ENCODE measurements around the gene GPBP1. TPM values are rescaled to one million over a fixed set of nuclear protein-coding genes. Genes with fewer than 3 reads are reported as not detected.

GPBP1 gene
- total and polyA plus RNA-seq, 2 experiments from 2014 or later, result 65.3 to 85.9 TPM

DNA sequence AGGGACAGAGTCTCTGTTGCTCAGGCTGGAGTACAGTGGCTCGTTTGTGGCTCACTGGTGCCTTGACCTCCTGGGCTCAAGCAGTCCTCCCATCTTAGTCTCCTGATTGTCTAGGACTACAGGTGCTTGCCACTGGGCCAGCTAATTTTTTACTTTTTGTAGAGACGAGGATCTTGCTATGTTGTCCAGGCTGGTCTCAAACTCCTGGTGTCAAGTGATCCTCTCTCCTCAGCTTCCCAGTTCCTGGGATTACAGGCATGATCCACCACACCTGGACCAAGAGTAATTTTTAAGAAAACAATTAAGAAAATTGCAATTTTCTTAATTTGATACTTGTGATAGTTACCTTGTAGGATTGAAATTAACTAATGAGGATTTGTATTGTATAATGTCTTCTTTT is 73.9 kb downstream of the GPBP1 start:
- TF ChIP-seq, protein P1, sequence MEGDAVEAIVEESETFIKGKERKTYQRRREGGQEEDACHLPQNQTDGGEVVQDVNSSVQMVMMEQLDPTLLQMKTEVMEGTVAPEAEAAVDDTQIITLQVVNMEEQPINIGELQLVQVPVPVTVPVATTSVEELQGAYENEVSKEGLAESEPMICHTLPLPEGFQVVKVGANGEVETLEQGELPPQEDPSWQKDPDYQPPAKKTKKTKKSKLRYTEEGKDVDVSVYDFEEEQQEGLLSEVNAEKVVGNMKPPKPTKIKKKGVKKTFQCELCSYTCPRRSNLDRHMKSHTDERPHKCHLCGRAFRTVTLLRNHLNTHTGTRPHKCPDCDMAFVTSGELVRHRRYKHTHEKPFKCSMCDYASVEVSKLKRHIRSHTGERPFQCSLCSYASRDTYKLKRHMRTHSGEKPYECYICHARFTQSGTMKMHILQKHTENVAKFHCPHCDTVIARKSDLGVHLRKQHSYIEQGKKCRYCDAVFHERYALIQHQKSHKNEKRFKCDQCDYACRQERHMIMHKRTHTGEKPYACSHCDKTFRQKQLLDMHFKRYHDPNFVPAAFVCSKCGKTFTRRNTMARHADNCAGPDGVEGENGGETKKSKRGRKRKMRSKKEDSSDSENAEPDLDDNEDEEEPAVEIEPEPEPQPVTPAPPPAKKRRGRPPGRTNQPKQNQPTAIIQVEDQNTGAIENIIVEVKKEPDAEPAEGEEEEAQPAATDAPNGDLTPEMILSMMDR (IDR thresholded peaks at IDR 0.05; ENCODE audit: low read depth, low read length), result no peak
- no peaks in the 10 kb centered on the region for H3K4me1 ChIP-seq (ENCODE audit: low read depth)
- DNase-seq (ENCODE audit: low read depth in 1 of 2, low spot score in 1 of 2), result no peak
- no peak overlapping the region for H3K4me3 ChIP-seq
- no peaks in the 10 kb centered on the region for H3K9me3 ChIP-seq (ENCODE audit: low read depth)
- no peaks in the 10 kb centered on the region for H3K27me3 ChIP-seq
- peaks cover 43% of the 10 kb centered on the region for H3K36me3 ChIP-seq
- H3K27ac ChIP-seq, result no peak overlapping the region

DNA sequence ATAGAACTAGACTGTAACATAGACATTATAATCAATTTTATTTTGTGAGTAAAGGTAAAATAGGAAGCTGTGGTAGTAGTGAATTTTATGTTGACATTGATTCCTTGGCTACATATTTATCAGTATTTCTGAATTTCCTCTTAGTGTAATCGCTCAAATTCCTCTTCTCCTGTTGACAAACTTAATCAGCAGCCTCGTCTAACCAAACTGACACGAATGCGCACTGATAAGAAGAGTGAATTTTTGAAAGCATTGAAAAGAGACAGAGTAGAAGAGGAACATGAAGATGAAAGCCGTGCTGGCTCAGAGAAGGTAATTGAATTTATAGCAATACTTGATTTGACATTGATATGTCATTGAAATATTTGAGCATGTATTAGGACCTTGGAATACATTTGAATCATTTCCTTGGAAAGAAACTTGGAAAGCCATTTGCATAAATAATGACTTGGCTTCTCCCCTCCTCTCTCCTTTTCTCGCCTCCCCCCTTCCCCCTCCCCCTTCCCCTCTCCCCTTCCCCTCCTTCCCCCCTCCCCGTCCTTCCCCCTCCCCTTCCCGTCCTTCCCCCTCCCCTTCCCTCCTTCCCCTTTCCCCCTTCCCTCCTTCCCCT is 75.5 kb downstream of the GPBP1 start:
- DNase-seq (ENCODE audit: low read depth in 1 of 2, low spot score in 1 of 2), result no peak
- TF ChIP-seq, protein P1 (IDR thresholded peaks at IDR 0.05; ENCODE audit: low read depth, low read length), result no peak
- Histone ChIP-seq H3K4me3 (no peak overlapping the region), H3K4me1 (ENCODE audit: low read depth) (no peaks in the 10 kb centered on the region), H3K36me3 (peaks cover 48% of the 10 kb centered on the region), H3K27me3 (no peaks in the 10 kb centered on the region), H3K27ac (peak overlapping the region; percentile 13), H3K9me3 (ENCODE audit: low read depth) (no peaks in the 10 kb centered on the region)

DNA sequence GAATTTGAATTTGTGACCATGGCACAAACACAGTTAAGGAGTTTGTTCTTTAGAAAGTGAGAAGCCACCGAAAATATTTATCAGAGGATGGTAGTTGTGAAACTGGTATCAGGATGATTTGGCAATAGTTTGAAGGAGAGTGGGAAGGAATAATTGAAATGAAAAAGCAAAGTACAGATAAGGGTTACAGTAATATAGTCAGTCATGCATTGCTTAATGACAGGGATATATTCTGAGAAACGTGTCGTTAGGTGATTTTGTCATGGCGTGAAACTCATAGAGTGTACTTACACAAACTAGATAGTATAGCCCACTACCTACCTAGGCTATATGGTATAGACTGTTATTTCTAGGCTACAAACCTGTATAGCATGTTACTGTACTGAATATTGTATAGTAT is 84.2 kb downstream of the GPBP1 start:
- no peak overlapping the region for H3K27ac ChIP-seq
- peak in 1 of 2 donors; percentile 34 for DNase-seq (ENCODE audit: low read depth in 1 of 2, low spot score in 1 of 2)
- H3K9me3 ChIP-seq (ENCODE audit: low read depth), result no peaks in the 10 kb centered on the region
- H3K27me3 ChIP-seq, result no peaks in the 10 kb centered on the region
- no peaks in the 10 kb centered on the region for H3K4me1 ChIP-seq (ENCODE audit: low read depth)
- no peak overlapping the region for H3K4me3 ChIP-seq
- TF ChIP-seq, protein P1 (IDR thresholded peaks at IDR 0.05; ENCODE audit: low read depth, low read length), result no peak
- peaks cover 34% of the 10 kb centered on the region for H3K36me3 ChIP-seq

DNA sequence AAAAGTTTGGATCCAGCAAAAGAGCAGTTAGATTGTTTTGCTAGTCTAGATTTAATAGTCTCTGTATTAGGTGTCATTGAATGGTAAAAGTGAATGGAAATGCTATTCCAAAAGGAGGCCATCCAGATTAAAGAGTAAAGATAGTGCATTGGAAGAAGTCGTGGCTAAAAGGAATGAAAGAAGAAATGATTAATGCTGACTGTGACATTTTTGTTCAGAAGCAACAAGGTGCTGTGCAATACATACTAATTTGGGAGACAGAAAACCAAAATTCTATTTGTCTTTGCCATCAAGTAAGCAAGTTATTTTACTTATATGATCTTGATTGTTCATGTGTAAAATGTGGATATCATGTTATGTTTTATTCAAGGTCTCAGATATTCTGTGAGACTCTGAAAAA is 85.1 kb downstream of the GPBP1 start:
- no peak for DNase-seq (ENCODE audit: low read depth in 1 of 2, low spot score in 1 of 2)
- Histone ChIP-seq H3K27me3 (no peaks in the 10 kb centered on the region), H3K9me3 (ENCODE audit: low read depth) (no peaks in the 10 kb centered on the region), H3K27ac (peak overlapping the region; percentile 1), H3K4me3 (no peak overlapping the region), H3K36me3 (peaks cover 40% of the 10 kb centered on the region), H3K4me1 (ENCODE audit: low read depth) (no peaks in the 10 kb centered on the region)
- TF ChIP-seq, protein P1 (IDR thresholded peaks at IDR 0.05; ENCODE audit: low read depth, low read length), result no peak

DNA sequence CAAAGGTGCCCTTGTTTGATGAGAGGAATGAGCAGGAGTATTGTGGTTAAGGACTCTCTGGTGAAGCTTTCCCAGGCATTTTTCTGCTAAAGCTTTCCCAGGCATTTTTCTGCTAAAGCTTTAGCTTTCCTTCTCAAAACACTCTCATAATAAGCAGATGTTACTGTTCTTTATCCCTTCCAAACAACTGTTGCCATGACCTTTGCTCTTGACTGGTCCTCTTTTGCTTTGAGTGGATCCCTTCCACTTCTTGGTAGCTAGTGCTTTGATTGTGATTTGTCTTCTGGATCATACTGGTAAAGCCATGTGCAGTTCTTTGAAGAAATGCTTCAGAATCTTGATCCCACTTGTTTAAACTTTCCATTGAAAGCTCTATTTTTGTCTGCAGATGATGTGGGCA is 85.8 kb downstream of the GPBP1 start:
- TF ChIP-seq, protein P1 (IDR thresholded peaks at IDR 0.05; ENCODE audit: low read depth, low read length), result no peak
- Histone ChIP-seq H3K27ac (peak overlapping the region; percentile 1), H3K9me3 (ENCODE audit: low read depth) (no peaks in the 10 kb centered on the region), H3K36me3 (peaks cover 40% of the 10 kb centered on the region), H3K4me3 (no peak overlapping the region), H3K4me1 (ENCODE audit: low read depth) (no peaks in the 10 kb centered on the region), H3K27me3 (no peaks in the 10 kb centered on the region)
- DNase-seq (ENCODE audit: low read depth in 1 of 2, low spot score in 1 of 2), result no peak

Data from cardiac muscle cell (in vitro differentiated cells and primary cell).